ENCODE data around the gene KCNK4. TPM values are rescaled to one million over a fixed set of nuclear protein-coding genes. Genes with fewer than 3 reads are reported as not detected.

The KCNK4 gene
- total RNA-seq, 1 donor from 2014 or later: 0.52 TPM

GRCh38 chr11:64318766-64319761 lies 28.0 kb downstream of the KCNK4 start:
- Histone ChIP-seq H3K4me2 (ENCODE audit: low read length) (peak overlapping the region; percentile 99), H3K79me2 (ENCODE audit: insufficient read depth, low read length) (peaks cover 28% of the 10 kb centered on the region), H4K20me1 (ENCODE audit: insufficient read depth, low read length) (peaks cover 28% of the 10 kb centered on the region), H3K4me3 (ENCODE audit: insufficient read depth, low read depth, low read length) (peak overlapping the region; percentile 84), H3K9ac (ENCODE audit: low read length) (peak overlapping the region; percentile 91), H3K27me3 (ENCODE audit: insufficient read depth, low read length) (no peaks in the 10 kb centered on the region), H3K4me1 (ENCODE audit: insufficient read depth, low read length) (peaks cover 7% of the 10 kb centered on the region), H3K9me3 (ENCODE audit: insufficient read depth, low read depth, low read length) (no peaks in the 10 kb centered on the region), H2AFZ (ENCODE audit: low read depth, low read length) (no peak overlapping the region), H3K36me3 (ENCODE audit: insufficient read depth, low read length) (peaks cover 3% of the 10 kb centered on the region), H3K27ac (ENCODE audit: low read depth, low read length) (no peak overlapping the region)
- FAIRE-seq: no peak
- peak overlapping the region; percentile 96 for H3K4me3 Mint-ChIP-seq (ENCODE audit: unreplicated experiment)
- no peaks in the 10 kb centered on the region for H3K27me3 Mint-ChIP-seq (ENCODE audit: low read depth, unreplicated experiment)
- peak overlapping the region; percentile 91 for H3K27ac Mint-ChIP-seq (ENCODE audit: unreplicated experiment)
- peaks cover 22% of the 10 kb centered on the region for H3K36me3 Mint-ChIP-seq (ENCODE audit: low read depth, unreplicated experiment)
- H3K4me1 Mint-ChIP-seq (ENCODE audit: low read depth, unreplicated experiment): peaks cover 23% of the 10 kb centered on the region
- TF ChIP-seq EZH2 (IDR thresholded peaks at IDR 0.05; ENCODE audit: insufficient read depth, low read length) (no peak), CTCF (IDR thresholded peaks at IDR 0.05; ENCODE audit: insufficient read depth, low read depth, low read length) (no peak)
- H3K9me3 Mint-ChIP-seq (ENCODE audit: unreplicated experiment): no peaks in the 10 kb centered on the region
- DNase-seq (ENCODE audit: low read depth): no peak

- H3K27ac ChIP-seq (ENCODE audit: low read depth, low read length): no peak overlapping the region
- Mint-ChIP-seq H3K36me3 (ENCODE audit: low read depth, unreplicated experiment) (peaks cover 18% of the 10 kb centered on the region), H3K4me1 (ENCODE audit: low read depth, unreplicated experiment) (peaks cover 24% of the 10 kb centered on the region), H3K27ac (ENCODE audit: unreplicated experiment) (peak overlapping the region; percentile 66), H3K9me3 (ENCODE audit: unreplicated experiment) (no peaks in the 10 kb centered on the region), H3K4me3 (ENCODE audit: unreplicated experiment) (peak overlapping the region; percentile 28), H3K27me3 (ENCODE audit: low read depth, unreplicated experiment) (no peaks in the 10 kb centered on the region)
- no peak for TF ChIP-seq EZH2 (IDR thresholded peaks at IDR 0.05; ENCODE audit: insufficient read depth, low read length)
- TF ChIP-seq CTCF (IDR thresholded peaks at IDR 0.05; ENCODE audit: insufficient read depth, low read depth, low read length): no peak
- no peak overlapping the region for H3K4me2 ChIP-seq (ENCODE audit: low read length)
- no peaks in the 10 kb centered on the region for H3K27me3 ChIP-seq (ENCODE audit: insufficient read depth, low read length)
- H3K4me1 ChIP-seq (ENCODE audit: insufficient read depth, low read length): peaks cover 7% of the 10 kb centered on the region
- H3K36me3 ChIP-seq (ENCODE audit: insufficient read depth, low read length): peaks cover 3% of the 10 kb centered on the region
- no peak overlapping the region for H2AFZ ChIP-seq (ENCODE audit: low read depth, low read length)
- peaks cover 28% of the 10 kb centered on the region for H4K20me1 ChIP-seq (ENCODE audit: insufficient read depth, low read length)
- no peak for FAIRE-seq
- H3K79me2 ChIP-seq (ENCODE audit: insufficient read depth, low read length): peaks cover 25% of the 10 kb centered on the region
- DNase-seq (ENCODE audit: low read depth): no peak
- H3K4me3 ChIP-seq (ENCODE audit: insufficient read depth, low read depth, low read length): no peak overlapping the region
- H3K9ac ChIP-seq (ENCODE audit: low read length): no peak overlapping the region
- no peaks in the 10 kb centered on the region for H3K9me3 ChIP-seq (ENCODE audit: insufficient read depth, low read depth, low read length)
These were observed 29.5 kb downstream of the KCNK4 start for GRCh38 chr11:64320556-64320955.

Measured in astrocyte (in vitro differentiated cells and primary cell).